Measurements from ENCODE around the gene MITF. TPM values are rescaled to one million over a fixed set of nuclear protein-coding genes. Genes with fewer than 3 reads are reported as not detected.

MITF gene
- total RNA-seq, 1 donor from 2014 or later: 6.0 TPM

DNA sequence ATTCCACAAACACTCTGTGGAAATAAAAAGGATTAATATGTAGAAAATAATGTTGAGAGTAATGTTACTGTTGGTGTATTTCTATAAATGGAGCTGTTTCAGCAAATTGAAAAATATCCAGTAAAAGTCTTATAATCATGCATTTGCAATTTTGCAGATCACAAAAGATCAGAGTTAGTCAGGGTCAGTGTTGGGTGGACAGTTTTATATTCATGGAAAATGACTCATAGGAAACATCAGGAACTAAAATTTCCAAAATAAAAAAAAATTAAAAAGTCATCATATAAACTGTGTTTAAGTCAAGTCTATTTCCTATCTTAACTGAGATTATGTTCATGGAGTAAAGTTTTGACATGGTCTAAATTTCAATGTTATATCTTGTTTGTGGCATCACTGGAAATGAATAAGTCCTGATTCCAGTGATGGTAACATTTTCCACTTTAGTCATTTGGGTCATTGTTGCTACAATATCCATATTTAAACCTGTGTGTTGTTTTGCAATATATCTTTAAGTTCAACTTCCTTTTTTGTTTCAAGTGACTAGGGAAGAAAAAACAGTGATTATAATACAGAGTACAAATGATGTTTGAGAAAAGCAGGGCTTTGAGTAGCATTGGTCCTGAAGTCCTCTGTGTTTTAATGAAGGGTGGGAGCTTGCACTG, 37.8 kb downstream of the MITF start:
- Histone ChIP-seq H3K79me2 (ENCODE audit: insufficient read depth, low read length) (no peaks in the 10 kb centered on the region), H3K27ac (ENCODE audit: low read depth, low read length) (no peak overlapping the region), H3K4me2 (ENCODE audit: low read length) (no peak overlapping the region), H3K4me1 (ENCODE audit: insufficient read depth, low read length) (no peaks in the 10 kb centered on the region), H4K20me1 (ENCODE audit: insufficient read depth, low read length) (no peaks in the 10 kb centered on the region), H3K4me3 (ENCODE audit: insufficient read depth, low read depth, low read length) (no peak overlapping the region), H3K36me3 (ENCODE audit: insufficient read depth, low read length) (no peaks in the 10 kb centered on the region), H2AFZ (ENCODE audit: low read depth, low read length) (no peak overlapping the region), H3K27me3 (ENCODE audit: insufficient read depth, low read length) (no peaks in the 10 kb centered on the region), H3K9me3 (ENCODE audit: insufficient read depth, low read depth, low read length) (no peaks in the 10 kb centered on the region), H3K9ac (ENCODE audit: low read length) (no peak overlapping the region)
- DNase-seq (ENCODE audit: low read depth): no peak
- Mint-ChIP-seq H3K4me3 (ENCODE audit: unreplicated experiment) (no peak overlapping the region), H3K4me1 (ENCODE audit: low read depth, unreplicated experiment) (peaks cover 7% of the 10 kb centered on the region), H3K27ac (ENCODE audit: unreplicated experiment) (no peak overlapping the region), H3K36me3 (ENCODE audit: low read depth, unreplicated experiment) (no peaks in the 10 kb centered on the region), H3K9me3 (ENCODE audit: unreplicated experiment) (peaks cover 2% of the 10 kb centered on the region), H3K27me3 (ENCODE audit: low read depth, unreplicated experiment) (no peaks in the 10 kb centered on the region)
- no peak for TF ChIP-seq CTCF (IDR thresholded peaks at IDR 0.05; ENCODE audit: insufficient read depth, low read depth, low read length)
- no peak for TF ChIP-seq EZH2 (IDR thresholded peaks at IDR 0.05; ENCODE audit: insufficient read depth, low read length)
- FAIRE-seq: no peak

DNA sequence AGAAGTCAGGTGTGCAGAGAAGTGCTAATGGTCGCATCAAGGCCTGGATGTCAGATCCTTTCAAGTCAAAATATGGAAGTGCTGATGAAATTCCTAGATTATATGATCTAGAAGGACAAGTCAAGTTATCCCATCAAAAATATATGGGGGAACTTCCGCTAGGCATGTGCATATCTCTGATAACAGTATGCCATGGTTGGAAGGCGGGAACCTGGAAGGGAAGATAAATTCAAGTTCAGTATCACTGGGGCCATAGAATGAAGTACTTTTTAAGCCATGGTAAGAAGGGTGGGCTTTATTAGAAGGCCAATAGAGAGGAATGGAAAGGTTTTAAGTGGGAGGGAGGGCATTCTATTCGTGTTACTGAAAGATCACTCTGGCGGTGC, 38.3 kb downstream of the MITF start:
- Histone ChIP-seq H3K9me3 (ENCODE audit: insufficient read depth, low read depth, low read length) (no peaks in the 10 kb centered on the region), H3K9ac (ENCODE audit: low read length) (no peak overlapping the region), H3K36me3 (ENCODE audit: insufficient read depth, low read length) (no peaks in the 10 kb centered on the region), H3K79me2 (ENCODE audit: insufficient read depth, low read length) (no peaks in the 10 kb centered on the region), H3K4me2 (ENCODE audit: low read length) (no peak overlapping the region), H3K4me1 (ENCODE audit: insufficient read depth, low read length) (no peaks in the 10 kb centered on the region), H3K27ac (ENCODE audit: low read depth, low read length) (no peak overlapping the region), H3K4me3 (ENCODE audit: insufficient read depth, low read depth, low read length) (no peak overlapping the region), H2AFZ (ENCODE audit: low read depth, low read length) (no peak overlapping the region), H3K27me3 (ENCODE audit: insufficient read depth, low read length) (no peaks in the 10 kb centered on the region), H4K20me1 (ENCODE audit: insufficient read depth, low read length) (no peaks in the 10 kb centered on the region)
- Mint-ChIP-seq H3K27ac (ENCODE audit: unreplicated experiment) (no peak overlapping the region), H3K36me3 (ENCODE audit: low read depth, unreplicated experiment) (no peaks in the 10 kb centered on the region), H3K4me1 (ENCODE audit: low read depth, unreplicated experiment) (peaks cover 7% of the 10 kb centered on the region), H3K27me3 (ENCODE audit: low read depth, unreplicated experiment) (no peaks in the 10 kb centered on the region), H3K9me3 (ENCODE audit: unreplicated experiment) (peaks cover 2% of the 10 kb centered on the region), H3K4me3 (ENCODE audit: unreplicated experiment) (no peak overlapping the region)
- FAIRE-seq (no peak), DNase-seq (ENCODE audit: low read depth) (no peak)
- no peak for TF ChIP-seq EZH2 (IDR thresholded peaks at IDR 0.05; ENCODE audit: insufficient read depth, low read length)
- TF ChIP-seq CTCF (IDR thresholded peaks at IDR 0.05; ENCODE audit: insufficient read depth, low read depth, low read length): no peak

- no peaks in the 10 kb centered on the region for H3K9me3 ChIP-seq (ENCODE audit: insufficient read depth, low read depth, low read length)
- peaks cover 14% of the 10 kb centered on the region for H3K4me1 ChIP-seq (ENCODE audit: insufficient read depth, low read length)
- no peak overlapping the region for H3K4me3 ChIP-seq (ENCODE audit: insufficient read depth, low read depth, low read length)
- H3K4me1 Mint-ChIP-seq (ENCODE audit: low read depth, unreplicated experiment): peaks cover 26% of the 10 kb centered on the region
- H3K36me3 ChIP-seq (ENCODE audit: insufficient read depth, low read length): no peaks in the 10 kb centered on the region
- no peak overlapping the region for H3K4me3 Mint-ChIP-seq (ENCODE audit: unreplicated experiment)
- no peak overlapping the region for H3K27ac Mint-ChIP-seq (ENCODE audit: unreplicated experiment)
- TF ChIP-seq EZH2 (IDR thresholded peaks at IDR 0.05; ENCODE audit: insufficient read depth, low read length): no peak
- TF ChIP-seq CTCF (IDR thresholded peaks at IDR 0.05; ENCODE audit: insufficient read depth, low read depth, low read length): no peak
- H3K79me2 ChIP-seq (ENCODE audit: insufficient read depth, low read length): no peaks in the 10 kb centered on the region
- H3K27ac ChIP-seq (ENCODE audit: low read depth, low read length): no peak overlapping the region
- H4K20me1 ChIP-seq (ENCODE audit: insufficient read depth, low read length): no peaks in the 10 kb centered on the region
- no peak overlapping the region for H2AFZ ChIP-seq (ENCODE audit: low read depth, low read length)
- no peaks in the 10 kb centered on the region for H3K36me3 Mint-ChIP-seq (ENCODE audit: low read depth, unreplicated experiment)
- FAIRE-seq (no peak), DNase-seq (ENCODE audit: low read depth) (no peak)
- H3K27me3 Mint-ChIP-seq (ENCODE audit: low read depth, unreplicated experiment): no peaks in the 10 kb centered on the region
- no peak overlapping the region for H3K9ac ChIP-seq (ENCODE audit: low read length)
- no peak overlapping the region for H3K4me2 ChIP-seq (ENCODE audit: low read length)
- no peaks in the 10 kb centered on the region for H3K27me3 ChIP-seq (ENCODE audit: insufficient read depth, low read length)
- H3K9me3 Mint-ChIP-seq (ENCODE audit: unreplicated experiment): peaks cover 2% of the 10 kb centered on the region
These were observed 42.3 kb downstream of the MITF start for GRCh38 chr3:69781593-69781992.
